ENCODE results near the gene GRK4.
"Not testable (repeated sequence)": the region's sequence is repeated elsewhere in the genome, so short reads cannot be mapped to it uniquely, and the experiment has no call there.

The GRK4 gene

DNA sequence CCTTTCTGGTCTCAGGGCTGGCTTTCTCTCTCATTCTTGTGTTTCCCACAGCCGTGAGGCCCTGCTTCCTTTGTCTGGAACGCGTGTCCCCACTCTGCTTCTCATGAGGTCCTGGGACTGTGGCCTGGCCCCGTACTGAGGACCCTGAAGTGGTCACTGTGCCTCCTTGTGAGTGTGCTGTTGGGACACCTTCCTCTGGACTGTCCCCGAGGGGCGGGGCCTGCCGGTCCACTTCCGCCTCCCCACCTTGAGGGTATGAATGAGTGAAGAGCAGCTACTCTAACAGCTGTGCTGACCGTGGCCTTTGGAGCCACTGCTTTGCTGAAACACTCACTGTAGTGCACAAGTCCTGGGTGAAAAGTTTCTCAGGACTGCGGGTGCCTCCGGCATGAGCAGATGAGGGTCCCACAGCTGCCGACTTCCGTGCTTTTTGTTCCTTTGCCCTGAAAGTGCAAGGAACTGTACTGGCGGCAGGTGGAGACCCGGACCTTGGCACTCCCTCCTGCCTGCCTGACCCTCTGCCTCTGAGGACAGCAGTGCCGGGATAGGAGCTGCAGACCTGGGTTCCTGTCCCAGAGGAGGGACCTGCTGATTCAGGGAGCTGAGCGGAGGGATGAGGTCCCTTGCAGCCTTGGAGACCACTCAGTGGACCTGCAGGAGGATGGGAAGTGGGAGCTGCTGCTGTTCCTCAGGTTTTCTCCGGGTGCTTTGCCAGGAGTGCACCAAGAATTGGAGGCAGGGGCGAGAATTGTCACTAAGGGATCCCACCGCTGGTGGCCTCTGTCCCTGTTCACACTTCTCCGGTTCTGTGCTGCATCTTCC, 73.0 kb downstream of the GRK4 start:
- TF ChIP-seq POLR2A (IDR thresholded peaks at IDR 0.05; ENCODE audit: low read depth, low read length): no peak
- FAIRE-seq (no peak), DNase-seq (ENCODE audit: insufficient read length, low spot score) (no peak)

- FAIRE-seq (no peak), DNase-seq (ENCODE audit: insufficient read length, low spot score) (no peak)
- TF ChIP-seq POLR2A (IDR thresholded peaks at IDR 0.05; ENCODE audit: low read depth, low read length): no peak
Observed at GRCh38 chr4:3037957-3038461, 74.6 kb downstream of the GRK4 start.

DNA sequence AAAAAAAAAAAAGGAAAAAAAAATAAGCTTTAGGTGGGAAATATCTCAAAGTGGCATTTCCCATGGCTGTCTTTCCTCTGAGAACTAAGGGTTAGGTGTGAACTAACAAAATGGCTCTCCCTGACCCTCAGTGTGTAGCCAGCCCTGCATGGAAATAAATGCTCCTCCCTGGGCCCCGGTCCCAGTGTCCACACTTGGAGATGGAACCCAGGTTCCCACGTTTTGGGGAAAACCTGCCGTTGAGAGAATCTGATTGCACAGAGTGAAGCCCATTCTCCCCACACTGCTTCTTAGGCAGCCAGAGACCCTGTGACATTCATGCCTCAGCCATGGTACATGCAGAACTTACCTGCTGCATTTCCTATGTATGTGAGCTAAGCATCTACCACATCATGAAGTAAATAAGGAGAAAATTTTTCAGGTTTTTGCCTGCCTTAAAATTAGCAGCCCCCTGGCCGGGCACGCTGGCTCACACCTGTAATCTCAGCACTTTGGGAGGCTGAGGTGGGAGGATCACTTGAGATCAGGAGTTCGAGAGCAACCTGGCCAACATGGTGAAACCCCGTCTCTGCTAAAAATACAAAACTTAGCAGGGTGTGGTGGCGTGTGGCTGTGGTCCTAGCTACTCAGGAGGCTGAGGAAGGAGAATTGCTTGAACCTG, 76.5 kb downstream of the GRK4 start:
- FAIRE-seq: no peak
- no peak for TF ChIP-seq POLR2A (IDR thresholded peaks at IDR 0.05; ENCODE audit: low read depth, low read length)
- DNase-seq (ENCODE audit: insufficient read length, low spot score): no peak

DNA sequence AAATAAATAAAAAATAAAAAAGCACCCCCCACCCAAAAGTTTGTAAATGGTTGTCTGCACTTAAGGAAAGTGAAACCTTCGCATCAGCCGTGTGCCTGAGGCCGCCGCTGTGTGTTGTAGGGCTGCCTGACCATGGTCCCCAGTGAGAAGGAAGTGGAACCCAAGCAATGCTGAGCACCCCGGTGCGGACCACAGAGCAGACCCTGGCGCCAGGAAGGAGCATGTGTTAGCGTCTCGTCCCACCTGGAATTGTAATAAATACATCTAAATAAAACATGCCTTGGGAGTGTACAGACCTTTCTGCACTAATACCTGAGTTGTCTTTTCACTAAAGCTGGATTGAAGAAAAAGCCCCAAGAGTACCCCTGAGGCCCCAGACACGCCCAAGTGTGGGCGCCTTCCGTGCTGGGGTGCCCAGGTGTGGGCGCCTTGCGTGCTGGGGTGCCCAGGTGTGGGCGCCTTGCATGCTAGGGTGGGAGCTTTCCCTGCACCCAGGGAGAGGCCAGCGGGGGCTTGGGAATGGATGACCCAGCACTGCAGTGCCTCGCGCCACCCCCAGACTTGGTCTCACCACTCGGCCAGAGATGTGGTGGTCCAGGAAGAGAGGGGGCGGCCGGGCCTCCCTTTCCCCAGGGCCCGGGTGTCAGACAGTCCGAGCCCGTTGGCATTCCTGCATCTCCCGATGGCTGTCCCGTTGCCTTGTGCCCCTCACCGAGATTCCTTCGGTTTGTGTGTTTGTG, 77.3 kb downstream of the GRK4 start:
- no peak for FAIRE-seq
- no peak for DNase-seq (ENCODE audit: insufficient read length, low spot score)
- no peak for TF ChIP-seq POLR2A (IDR thresholded peaks at IDR 0.05; ENCODE audit: low read depth, low read length)

GRCh38 chr4:3041192-3042142, 78.1 kb downstream of the GRK4 start:
- DNase-seq (ENCODE audit: insufficient read length, low spot score) (no peak), FAIRE-seq (no peak)
- TF ChIP-seq POLR2A (IDR thresholded peaks at IDR 0.05; ENCODE audit: low read depth, low read length): no peak

DNA sequence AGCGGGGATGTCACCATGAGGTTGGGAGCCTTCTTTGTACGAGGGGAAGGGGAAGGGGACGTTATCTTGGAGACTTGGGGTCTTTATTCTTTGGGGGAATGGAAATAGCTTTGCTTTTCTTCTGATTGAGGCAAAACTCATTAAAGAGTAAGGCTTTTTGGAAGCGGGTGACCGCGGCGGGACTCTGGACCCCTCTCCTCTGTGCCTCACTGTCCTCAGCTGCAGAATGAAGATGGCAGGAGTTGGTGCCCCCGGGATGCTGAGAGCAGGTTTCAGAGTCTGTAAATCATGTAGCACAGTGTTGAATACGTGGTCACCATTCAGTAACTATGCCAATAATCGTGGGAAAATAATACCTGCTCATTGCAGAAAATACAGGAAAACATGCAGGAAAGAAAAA, 78.9 kb downstream of the GRK4 start:
- no peak for FAIRE-seq
- TF ChIP-seq POLR2A (IDR thresholded peaks at IDR 0.05; ENCODE audit: low read depth, low read length): no peak
- no peak for DNase-seq (ENCODE audit: insufficient read length, low spot score)

DNA sequence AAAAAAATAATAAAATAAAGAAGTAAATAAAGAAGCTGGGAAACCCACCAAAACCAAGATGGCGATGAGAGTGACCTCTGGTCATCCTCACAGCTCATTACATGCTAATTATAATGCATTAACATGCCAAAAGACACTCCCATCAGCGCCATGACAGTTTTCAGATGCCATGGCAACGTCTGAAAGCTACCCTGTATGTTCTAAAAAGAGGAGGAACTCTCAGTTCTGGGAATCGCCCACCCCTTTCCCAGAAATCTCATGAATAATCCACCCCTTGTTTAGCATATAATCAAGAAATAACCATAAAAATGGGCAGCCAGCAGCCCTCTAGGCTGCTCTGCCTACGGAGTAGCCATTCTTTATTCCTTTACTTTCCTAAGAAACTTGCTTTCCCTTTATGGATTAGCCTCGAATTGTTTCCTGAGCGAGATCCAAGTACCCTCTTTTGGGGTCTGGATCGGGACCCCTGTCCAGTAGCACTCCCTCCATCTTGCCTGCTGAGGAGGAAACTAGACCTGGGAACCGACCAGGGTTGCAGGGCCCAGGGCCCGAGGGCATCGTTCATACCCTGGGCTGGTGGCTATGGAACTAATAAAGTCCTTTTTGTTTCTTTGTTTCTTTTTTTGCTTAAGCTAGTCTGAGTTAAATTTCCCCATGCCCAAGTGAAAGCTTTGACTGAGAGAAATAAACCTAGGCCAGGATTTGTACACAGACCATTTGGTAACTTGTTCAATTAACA, 80.1 kb downstream of the GRK4 start:
- no peak for DNase-seq (ENCODE audit: insufficient read length, low spot score)
- no peak for FAIRE-seq
- no peak for TF ChIP-seq POLR2A (IDR thresholded peaks at IDR 0.05; ENCODE audit: low read depth, low read length)

DNA sequence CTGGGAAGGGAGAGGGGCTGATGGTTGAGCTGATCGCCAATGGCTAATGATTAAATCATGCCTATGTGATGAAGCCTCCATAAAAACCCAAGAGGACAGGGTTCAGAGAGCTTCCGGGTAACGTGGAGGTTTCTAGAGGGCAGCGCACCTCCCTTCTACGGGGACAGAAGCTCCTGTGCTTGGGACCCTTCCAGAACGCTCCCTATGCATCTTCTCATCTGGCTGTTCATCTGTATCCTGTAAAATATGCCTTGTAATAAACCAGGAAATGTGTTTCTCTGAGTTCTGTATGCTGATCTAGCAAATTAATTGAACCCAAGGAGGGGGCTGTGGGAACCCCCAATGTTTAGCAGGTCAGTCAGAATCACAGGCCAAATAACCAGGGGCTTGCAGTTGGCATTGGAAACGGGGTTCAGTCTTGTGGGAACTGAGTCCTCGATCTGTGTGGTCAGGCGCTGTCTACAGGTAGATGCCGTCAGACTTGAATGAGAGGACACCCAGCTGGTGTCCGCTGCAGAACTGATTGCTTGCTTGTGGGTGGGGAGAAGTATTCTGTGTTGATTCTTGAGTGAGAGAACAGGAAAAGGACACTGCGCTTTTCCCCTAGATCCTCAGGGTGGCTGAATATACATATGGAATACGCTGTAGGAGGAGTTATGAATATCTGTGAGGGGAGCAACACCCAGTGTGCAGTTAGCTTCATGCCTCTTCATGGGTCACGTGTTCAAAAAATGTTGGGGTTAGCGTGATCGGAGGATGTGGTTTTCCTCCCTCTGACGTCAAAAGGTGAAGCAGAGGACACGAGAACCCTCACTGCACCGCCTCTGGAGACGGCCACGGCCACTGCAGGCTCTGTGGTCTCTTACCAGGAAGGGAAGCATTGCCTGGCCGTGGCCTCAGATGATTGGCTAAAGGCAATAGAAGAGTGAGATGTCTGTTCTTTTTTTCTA, 81.8 kb downstream of the GRK4 start:
- TF ChIP-seq POLR2A (IDR thresholded peaks at IDR 0.05; ENCODE audit: low read depth, low read length): no peak
- DNase-seq (ENCODE audit: insufficient read length, low spot score) (no peak), FAIRE-seq (no peak)

- no peak for DNase-seq (ENCODE audit: insufficient read length, low spot score)
- no peak for TF ChIP-seq POLR2A (IDR thresholded peaks at IDR 0.05; ENCODE audit: low read depth, low read length)
- no peak for FAIRE-seq
Observed at GRCh38 chr4:3046162-3046561, 82.8 kb downstream of the GRK4 start.

DNA sequence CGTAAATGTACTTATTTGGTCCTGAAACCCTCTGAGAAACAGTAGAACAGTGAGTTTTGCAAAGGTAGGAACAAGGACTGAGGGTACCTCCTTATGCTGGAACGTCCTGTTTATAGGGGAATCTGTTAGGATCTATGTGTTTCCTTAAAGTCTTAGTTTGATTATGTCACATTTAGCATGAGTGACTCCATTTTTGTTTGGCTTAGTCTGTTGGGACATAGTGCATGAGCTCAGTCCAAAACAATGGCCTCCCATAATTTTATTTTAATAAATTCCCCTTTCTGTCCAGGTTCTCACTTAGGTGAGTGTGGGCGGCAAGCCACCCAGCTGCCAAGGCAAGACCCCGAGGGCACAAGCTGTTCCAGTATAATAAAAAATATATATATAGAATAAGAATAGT, 83.3 kb downstream of the GRK4 start:
- FAIRE-seq (no peak), DNase-seq (ENCODE audit: insufficient read length, low spot score) (no peak)

GRCh38 chr4:3047464-3048286, 84.3 kb downstream of the GRK4 start:
- DNase-seq (ENCODE audit: insufficient read length, low spot score) (no peak), FAIRE-seq (no peak)
- TF ChIP-seq POLR2A (IDR thresholded peaks at IDR 0.05; ENCODE audit: low read depth, low read length): no peak

More for the DNA sequence above, 83.3 kb downstream of the GRK4 start:
- no peak for TF ChIP-seq POLR2A (IDR thresholded peaks at IDR 0.05; ENCODE audit: low read depth, low read length)

DNA sequence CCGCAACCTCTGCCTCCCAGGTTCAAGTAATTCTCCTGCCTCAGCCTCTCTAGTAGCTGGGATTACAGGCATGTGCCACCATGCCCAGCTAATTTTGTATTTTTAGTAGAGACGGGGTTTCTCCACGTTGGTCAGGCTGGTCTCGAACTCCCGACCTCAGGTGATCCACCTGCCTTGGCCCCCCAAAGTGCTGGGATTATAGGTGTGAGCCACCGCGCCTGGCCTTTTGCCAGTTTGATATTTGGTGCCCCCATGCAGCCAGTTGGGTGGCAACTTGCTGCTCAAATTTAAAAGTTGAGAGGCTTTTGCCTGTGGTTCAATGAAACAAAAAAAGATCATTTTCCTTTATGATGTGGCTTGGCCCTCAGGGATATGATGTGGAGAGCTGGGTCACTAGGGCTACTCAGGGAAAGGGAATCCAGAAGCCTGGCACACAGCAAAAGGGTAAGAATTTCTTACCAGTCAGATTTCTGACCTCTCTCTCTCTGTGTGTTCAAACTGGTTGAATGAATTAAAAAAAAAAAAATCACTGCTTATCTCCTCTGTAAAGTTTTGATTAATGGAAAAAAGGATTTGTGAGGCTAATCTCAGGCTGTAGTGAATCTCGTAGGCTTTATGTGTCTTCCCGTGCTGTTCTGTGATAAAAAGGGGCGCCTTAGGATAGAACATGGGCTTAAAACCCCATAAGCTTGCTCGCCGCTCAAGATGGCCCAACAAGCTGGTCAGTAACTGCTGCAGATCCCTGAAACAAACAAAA, 87.9 kb downstream of the GRK4 start:
- not testable (repeated sequence) for FAIRE-seq; DNase-seq (ENCODE audit: insufficient read length, low spot score)
